Putamen (tissue), 1 donor: Measurements from ENCODE around the gene STK39.

ENCODE experiments used
- DNase-seq: peaks from one replicate; pipeline ENCODE4 v3.0.0-alpha.2; 2016; ENCODE audit warnings: low spot score

The STK39 gene

GRCh38 chr2:168243061-168243460, 4.3 kb downstream of the STK39 start:
- no peak for DNase-seq

GRCh38 chr2:168241746-168242145, 5.6 kb downstream of the STK39 start:
- DNase-seq, result no peak

GRCh38 chr2:168241208-168241607, 6.2 kb downstream of the STK39 start:
- DNase-seq, result no peak

- no peak for DNase-seq
These were observed 8.1 kb downstream of the STK39 start for GRCh38 chr2:168239281-168239680.

GRCh38 chr2:168237741-168238140, 9.7 kb downstream of the STK39 start:
- no peak for DNase-seq

GRCh38 chr2:168234407-168235085, 12.8 kb downstream of the STK39 start:
- DNase-seq, result no peak

- DNase-seq, result no peak
These were observed 13.5 kb downstream of the STK39 start for GRCh38 chr2:168233726-168234406.

- DNase-seq, result no peak
These were observed 14.2 kb downstream of the STK39 start for GRCh38 chr2:168233166-168233565.

GRCh38 chr2:168231609-168232241, 15.7 kb downstream of the STK39 start:
- peak; percentile 39 for DNase-seq

GRCh38 chr2:168230389-168230788, 17.0 kb downstream of the STK39 start:
- DNase-seq, result no peak

GRCh38 chr2:168224346-168224745, 23.0 kb downstream of the STK39 start:
- no peak for DNase-seq

- no peak for DNase-seq
These were observed 25.3 kb downstream of the STK39 start for GRCh38 chr2:168222088-168222487.

GRCh38 chr2:168220965-168221819, 26.2 kb downstream of the STK39 start:
- no peak for DNase-seq

GRCh38 chr2:168217920-168218319, 29.5 kb downstream of the STK39 start:
- no peak for DNase-seq

GRCh38 chr2:168216351-168217005, 30.9 kb downstream of the STK39 start:
- no peak for DNase-seq

GRCh38 chr2:168215813-168216212, 31.6 kb downstream of the STK39 start:
- no peak for DNase-seq

GRCh38 chr2:168212866-168213265, 34.5 kb downstream of the STK39 start:
- no peak for DNase-seq

GRCh38 chr2:168212167-168212566, 35.2 kb downstream of the STK39 start:
- no peak for DNase-seq

GRCh38 chr2:168211664-168212163, 35.7 kb downstream of the STK39 start:
- no peak for DNase-seq

GRCh38 chr2:168210895-168211570, 36.4 kb downstream of the STK39 start:
- no peak for DNase-seq
